Measurements from ENCODE around the gene ABLIM3.
A peak's percentile ranks its signal among the peaks of the same experiment; 100 is the strongest.

- TF ChIP-seq CTCF (IDR thresholded peaks at IDR 0.05) (peak; percentile 85), EZH2phosphoT487 (IDR thresholded peaks at IDR 0.05) (no peak)
These were observed 127.8 kb downstream of the ABLIM3 start for GRCh38 chr5:149268928-149269557.
